HepG2 (cell line): ENCODE results near the gene STK36. TPM values are rescaled to one million over a fixed set of nuclear protein-coding genes. Genes with fewer than 3 reads are reported as not detected.

ENCODE experiments used
- KDM5B ChIP-seq: sonication (generic); formaldehyde crosslinking; IDR thresholded peaks from 2 replicates; pipeline ENCODE4 v1.4.0; 2020; ENCODE audit warnings: missing genetic modification reagents, mild to moderate bottlenecking, borderline replicate concordance
- POLR2AphosphoS5 ChIP-seq: IDR thresholded peaks from 2 replicates; pipeline ENCODE4 v1.6.1; 2012; ENCODE audit warnings: low read depth, low read length
- RBFOX2 ChIP-seq: fragments of 200-400 bp; formaldehyde crosslinking; IDR thresholded peaks from 2 replicates; pipeline ENCODE4 v1.6.1; 2017; ENCODE audit warnings: low read depth, mild to moderate bottlenecking, low read length
- SIN3B ChIP-seq: fragments of 150-350 bp; IDR thresholded peaks from 2 replicates; pipeline ENCODE4 v1.6.1; 2014; ENCODE audit warnings: low read length
- ZBTB1 ChIP-seq: sonication (generic); formaldehyde crosslinking; IDR thresholded peaks from 2 replicates; pipeline ENCODE4 v1.4.0; 2020; ENCODE audit warnings: missing genetic modification reagents, borderline replicate concordance
- ZEB1 ChIP-seq: IDR thresholded peaks from 2 replicates; pipeline ENCODE4 v1.6.1; 2012; ENCODE audit warnings: mild to moderate bottlenecking, low read depth, inconsistent platforms; ENCODE audit not compliant: insufficient replicate concordance
- ZNF546 ChIP-seq: sonication (generic); formaldehyde crosslinking; conservative IDR thresholded peaks from 2 replicates; pipeline ENCODE4 v1.8.1; 2023; ENCODE audit warnings: mild to moderate bottlenecking, missing genetic modification reagents
- ZNF652 ChIP-seq: IDR thresholded peaks from 2 replicates; pipeline ENCODE4 v1.6.1; 2016; ENCODE audit warnings: low read depth, borderline replicate concordance
- polyA plus RNA-seq, 8 experiments: library from polyadenylated mRNA; depleted of rRNA in 3 of 8; stranded (reverse) in 7 of 8; unstranded in 1 of 8; fragments of >200 nt; fragmentation: Illumina TruSeq in 4 of 8; extraction: Trizol in 4 of 8; gene quantifications; 2 replicates each; pipeline versions ENCODE4 v1.2.1 to v1.2.3, GENCODE V29; 2011 to 2016; ENCODE audit warnings: low read depth in 4 of 8, missing spikeins in 1 of 8, mixed read lengths in 1 of 8; ENCODE audit not compliant: insufficient read depth in 1 of 8
- total RNA-seq, 5 experiments: library from RNA; depleted of rRNA; stranded (reverse); fragments of >200 nt; fragmentation: Illumina TruSeq; extraction: Trizol; gene quantifications; 2 replicates each; pipeline ENCODE4 v1.2.3, GENCODE V29; 2016; ENCODE audit warnings: low read depth in 1 of 5
- TF ChIP-seq, protein P1 (sequence below): IDR thresholded peaks from 2 replicates; pipeline ENCODE4 v1.6.1; 2018; ENCODE audit warnings: missing genetic modification reagents
- TF ChIP-seq, protein P2 (sequence below): sonication (generic); formaldehyde crosslinking; IDR thresholded peaks from 2 replicates; pipeline ENCODE4 v1.5.0; 2020; ENCODE audit warnings: missing genetic modification reagents
- TF ChIP-seq, protein P3 (sequence below): sonication (generic); formaldehyde crosslinking; IDR thresholded peaks from 2 replicates; pipeline ENCODE4 v1.5.1; 2020; ENCODE audit warnings: mild to moderate bottlenecking, missing genetic modification reagents, moderate library complexity
- TF ChIP-seq, protein P4 (sequence below), 2 experiments: sonication (generic) in 1 of 2; formaldehyde crosslinking in 1 of 2; IDR thresholded peaks; 2 replicates each; pipeline versions ENCODE4 v1.5.1 to v1.6.1; 2011 to 2020; ENCODE audit warnings: borderline replicate concordance in 1 of 2, low read depth in 1 of 2, low read length in 1 of 2, mild to moderate bottlenecking in 1 of 2, missing genetic modification reagents in 1 of 2, moderate library complexity in 1 of 2
- TF ChIP-seq, protein P5 (sequence below): fragments of 450-650 bp; IDR thresholded peaks from 2 replicates; pipeline ENCODE4 v1.6.1; 2016

The STK36 gene
- total and polyA plus RNA-seq, 2 of the 13 experiments (the other 11 are each of a cell fraction or from before 2014, with no cell fraction given), result 45.9 to 83.5 TPM

DNA sequence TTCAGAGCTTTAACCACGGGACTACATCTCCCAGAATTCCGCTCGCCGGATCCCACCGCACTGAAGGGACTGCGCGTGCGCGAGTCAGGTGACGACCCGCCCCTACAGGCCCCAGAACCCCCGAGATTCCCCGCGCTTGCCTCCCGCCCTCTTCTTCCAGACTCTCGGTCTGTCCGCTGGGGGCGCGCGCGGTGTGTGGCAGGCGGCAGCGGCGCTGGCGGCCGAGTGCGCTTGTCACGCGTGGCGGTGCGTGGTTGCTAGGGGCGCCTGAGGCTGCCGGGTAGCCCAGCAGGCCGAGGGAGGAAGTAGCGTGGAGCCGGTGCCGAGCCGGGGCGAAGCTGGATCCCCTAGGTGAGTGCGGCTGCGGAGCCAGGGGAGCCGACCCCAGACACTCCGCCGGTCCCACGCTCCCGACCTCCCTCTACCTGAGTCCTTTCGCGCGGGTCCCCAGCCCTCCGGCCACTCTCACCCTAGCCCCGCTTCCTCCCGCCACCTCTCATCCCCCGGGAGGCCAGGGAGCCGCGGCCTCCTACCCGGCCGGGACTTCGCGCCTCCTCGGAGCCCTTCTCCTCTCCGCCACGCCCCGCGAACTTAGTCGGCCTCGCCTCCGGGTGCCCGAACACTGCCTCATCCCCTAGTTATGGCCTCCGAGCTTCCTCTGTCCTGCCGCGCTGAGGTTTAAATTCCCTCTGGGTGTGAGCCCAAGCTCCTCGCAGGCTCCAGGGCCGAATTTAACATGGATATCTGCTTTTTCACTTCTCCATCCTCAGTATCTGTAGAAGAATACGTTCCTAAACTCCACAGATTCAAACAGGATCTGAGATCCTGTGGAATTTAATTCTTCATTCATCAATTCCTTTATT is 39.0 kb downstream of the STK36 start, which contains the start of gene TTLL4 (continued):
- TF ChIP-seq, protein P1, sequence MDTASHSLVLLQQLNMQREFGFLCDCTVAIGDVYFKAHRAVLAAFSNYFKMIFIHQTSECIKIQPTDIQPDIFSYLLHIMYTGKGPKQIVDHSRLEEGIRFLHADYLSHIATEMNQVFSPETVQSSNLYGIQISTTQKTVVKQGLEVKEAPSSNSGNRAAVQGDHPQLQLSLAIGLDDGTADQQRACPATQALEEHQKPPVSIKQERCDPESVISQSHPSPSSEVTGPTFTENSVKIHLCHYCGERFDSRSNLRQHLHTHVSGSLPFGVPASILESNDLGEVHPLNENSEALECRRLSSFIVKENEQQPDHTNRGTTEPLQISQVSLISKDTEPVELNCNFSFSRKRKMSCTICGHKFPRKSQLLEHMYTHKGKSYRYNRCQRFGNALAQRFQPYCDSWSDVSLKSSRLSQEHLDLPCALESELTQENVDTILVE (CRISPR knock-in tag), result no peak
- no peak for TF ChIP-seq ZEB1
- peak; percentile 97 for TF ChIP-seq RBFOX2
- peak; percentile 98 for TF ChIP-seq KDM5B (CRISPR knock-in tag)
- peak; percentile 86 for TF ChIP-seq SIN3B
- TF ChIP-seq, protein P2, sequence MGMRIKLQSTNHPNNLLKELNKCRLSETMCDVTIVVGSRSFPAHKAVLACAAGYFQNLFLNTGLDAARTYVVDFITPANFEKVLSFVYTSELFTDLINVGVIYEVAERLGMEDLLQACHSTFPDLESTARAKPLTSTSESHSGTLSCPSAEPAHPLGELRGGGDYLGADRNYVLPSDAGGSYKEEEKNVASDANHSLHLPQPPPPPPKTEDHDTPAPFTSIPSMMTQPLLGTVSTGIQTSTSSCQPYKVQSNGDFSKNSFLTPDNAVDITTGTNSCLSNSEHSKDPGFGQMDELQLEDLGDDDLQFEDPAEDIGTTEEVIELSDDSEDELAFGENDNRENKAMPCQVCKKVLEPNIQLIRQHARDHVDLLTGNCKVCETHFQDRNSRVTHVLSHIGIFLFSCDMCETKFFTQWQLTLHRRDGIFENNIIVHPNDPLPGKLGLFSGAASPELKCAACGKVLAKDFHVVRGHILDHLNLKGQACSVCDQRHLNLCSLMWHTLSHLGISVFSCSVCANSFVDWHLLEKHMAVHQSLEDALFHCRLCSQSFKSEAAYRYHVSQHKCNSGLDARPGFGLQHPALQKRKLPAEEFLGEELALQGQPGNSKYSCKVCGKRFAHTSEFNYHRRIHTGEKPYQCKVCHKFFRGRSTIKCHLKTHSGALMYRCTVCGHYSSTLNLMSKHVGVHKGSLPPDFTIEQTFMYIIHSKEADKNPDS (CRISPR knock-in tag), result no peak; the same call in 1 of the 2 replicates
- TF ChIP-seq, protein P3, sequence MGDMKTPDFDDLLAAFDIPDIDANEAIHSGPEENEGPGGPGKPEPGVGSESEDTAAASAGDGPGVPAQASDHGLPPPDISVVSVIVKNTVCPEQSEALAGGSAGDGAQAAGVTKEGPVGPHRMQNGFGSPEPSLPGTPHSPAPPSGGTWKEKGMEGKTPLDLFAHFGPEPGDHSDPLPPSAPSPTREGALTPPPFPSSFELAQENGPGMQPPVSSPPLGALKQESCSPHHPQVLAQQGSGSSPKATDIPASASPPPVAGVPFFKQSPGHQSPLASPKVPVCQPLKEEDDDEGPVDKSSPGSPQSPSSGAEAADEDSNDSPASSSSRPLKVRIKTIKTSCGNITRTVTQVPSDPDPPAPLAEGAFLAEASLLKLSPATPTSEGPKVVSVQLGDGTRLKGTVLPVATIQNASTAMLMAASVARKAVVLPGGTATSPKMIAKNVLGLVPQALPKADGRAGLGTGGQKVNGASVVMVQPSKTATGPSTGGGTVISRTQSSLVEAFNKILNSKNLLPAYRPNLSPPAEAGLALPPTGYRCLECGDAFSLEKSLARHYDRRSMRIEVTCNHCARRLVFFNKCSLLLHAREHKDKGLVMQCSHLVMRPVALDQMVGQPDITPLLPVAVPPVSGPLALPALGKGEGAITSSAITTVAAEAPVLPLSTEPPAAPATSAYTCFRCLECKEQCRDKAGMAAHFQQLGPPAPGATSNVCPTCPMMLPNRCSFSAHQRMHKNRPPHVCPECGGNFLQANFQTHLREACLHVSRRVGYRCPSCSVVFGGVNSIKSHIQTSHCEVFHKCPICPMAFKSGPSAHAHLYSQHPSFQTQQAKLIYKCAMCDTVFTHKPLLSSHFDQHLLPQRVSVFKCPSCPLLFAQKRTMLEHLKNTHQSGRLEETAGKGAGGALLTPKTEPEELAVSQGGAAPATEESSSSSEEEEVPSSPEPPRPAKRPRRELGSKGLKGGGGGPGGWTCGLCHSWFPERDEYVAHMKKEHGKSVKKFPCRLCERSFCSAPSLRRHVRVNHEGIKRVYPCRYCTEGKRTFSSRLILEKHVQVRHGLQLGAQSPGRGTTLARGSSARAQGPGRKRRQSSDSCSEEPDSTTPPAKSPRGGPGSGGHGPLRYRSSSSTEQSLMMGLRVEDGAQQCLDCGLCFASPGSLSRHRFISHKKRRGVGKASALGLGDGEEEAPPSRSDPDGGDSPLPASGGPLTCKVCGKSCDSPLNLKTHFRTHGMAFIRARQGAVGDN (CRISPR knock-in tag), result peak; percentile 96
- TF ChIP-seq ZBTB1 (CRISPR knock-in tag), result no peak; the same call in 1 of the 2 replicates
- no peak for TF ChIP-seq ZNF652
- no peak for TF ChIP-seq ZNF546
- TF ChIP-seq, protein P4, sequence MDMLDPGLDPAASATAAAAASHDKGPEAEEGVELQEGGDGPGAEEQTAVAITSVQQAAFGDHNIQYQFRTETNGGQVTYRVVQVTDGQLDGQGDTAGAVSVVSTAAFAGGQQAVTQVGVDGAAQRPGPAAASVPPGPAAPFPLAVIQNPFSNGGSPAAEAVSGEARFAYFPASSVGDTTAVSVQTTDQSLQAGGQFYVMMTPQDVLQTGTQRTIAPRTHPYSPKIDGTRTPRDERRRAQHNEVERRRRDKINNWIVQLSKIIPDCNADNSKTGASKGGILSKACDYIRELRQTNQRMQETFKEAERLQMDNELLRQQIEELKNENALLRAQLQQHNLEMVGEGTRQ (IDR thresholded peaks at IDR 0.05; ENCODE audit: low read depth, low read length), result peak; percentile 58; the same call in 1 of the 2 replicates
- TF ChIP-seq, protein P4 (CRISPR knock-in tag; IDR thresholded peaks at IDR 0.05; ENCODE audit: borderline replicate concordance), result peak; percentile 87
- TF ChIP-seq POLR2AphosphoS5, result peak; percentile 82
- TF ChIP-seq, protein P5, sequence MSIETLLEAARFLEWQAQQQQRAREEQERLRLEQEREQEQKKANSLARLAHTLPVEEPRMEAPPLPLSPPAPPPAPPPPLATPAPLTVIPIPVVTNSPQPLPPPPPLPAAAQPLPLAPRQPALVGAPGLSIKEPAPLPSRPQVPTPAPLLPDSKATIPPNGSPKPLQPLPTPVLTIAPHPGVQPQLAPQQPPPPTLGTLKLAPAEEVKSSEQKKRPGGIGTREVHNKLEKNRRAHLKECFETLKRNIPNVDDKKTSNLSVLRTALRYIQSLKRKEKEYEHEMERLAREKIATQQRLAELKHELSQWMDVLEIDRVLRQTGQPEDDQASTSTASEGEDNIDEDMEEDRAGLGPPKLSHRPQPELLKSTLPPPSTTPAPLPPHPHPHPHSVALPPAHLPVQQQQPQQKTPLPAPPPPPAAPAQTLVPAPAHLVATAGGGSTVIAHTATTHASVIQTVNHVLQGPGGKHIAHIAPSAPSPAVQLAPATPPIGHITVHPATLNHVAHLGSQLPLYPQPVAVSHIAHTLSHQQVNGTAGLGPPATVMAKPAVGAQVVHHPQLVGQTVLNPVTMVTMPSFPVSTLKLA, result peak; percentile 56
